Measurements from ENCODE around the gene SRPX. TPM values are rescaled to one million over a fixed set of nuclear protein-coding genes. Genes with fewer than 3 reads are reported as not detected.

The SRPX gene
- total and polyA plus RNA-seq, 10 of the 15 experiments (the other 5 are each of a cell fraction or from before 2014, with no cell fraction given), result 0.05 to 0.79 (median 0.23) TPM; not detected in 1

- 93% methylated on average over 9 of the region's 9 CpGs for WGBS (ENCODE audit: insufficient coverage, insufficient replicate concordance, low lambda C conversion rate, missing lambda C conversion rate)
- Histone ChIP-seq H4K20me1 (ENCODE audit: control insufficient read depth, insufficient read depth) (no peaks in the 10 kb centered on the region), H3K27ac (ENCODE audit: control insufficient read depth, insufficient read depth) (no peak overlapping the region), H3K79me2 (ENCODE audit: control insufficient read depth, insufficient read depth, low read length) (no peaks in the 10 kb centered on the region), H3K27me3 (replicated peaks in 1 of 2; ENCODE audit: control insufficient read depth in 2 of 2, insufficient read depth in 2 of 2, low read length in 1 of 2) (no peaks in the 10 kb centered on the region), H3K36me3 (ENCODE audit: control insufficient read depth in 2 of 2, insufficient read depth in 2 of 2, low read length in 1 of 2) (no peaks in the 10 kb centered on the region), H3K4me3 (no peak overlapping the region), H3K4me2 (ENCODE audit: control insufficient read depth, insufficient read depth) (no peak overlapping the region), H3K4me1 (ENCODE audit: control insufficient read depth, insufficient read depth, low read length) (no peaks in the 10 kb centered on the region), H2AFZ (ENCODE audit: control insufficient read depth, low read depth, low read length) (no peak overlapping the region), H3K9ac (ENCODE audit: control insufficient read depth, insufficient read depth, low read length) (no peak overlapping the region), H3K9me3 (replicated peaks; ENCODE audit: control insufficient read depth, insufficient read depth, low read length) (peaks cover under 1% of the 10 kb centered on the region; the same call in 2 of the 3 replicates)
- in situ Hi-C loops (cut with MboI), result no loop called here
- BruUV-seq (replicated peaks), result no TSS peak
- FAIRE-seq (no peak), ATAC-seq (no peak), DNase-seq (ENCODE audit: low read depth, low spot score) (no peak)
- SMC1A ChIA-PET (ENCODE audit: uncharacterized antibody, unreplicated experiment), result interaction anchor here (0.7 to 1.9 kb wide), 4 partner anchors 8 to 65 kb away, joined by 3 to 5 read pairs (median 4); partner anchors contain the start of gene RPGR
- RAD21 ChIA-PET (ENCODE audit: unreplicated experiment), result interaction anchor here (1.4 kb wide), 1 partner anchor 19 kb away, joined by 3 read pairs; no protein-coding TSS in a partner anchor
- CTCF ChIA-PET, result interaction anchor here (0.8 to 4.2 kb wide), 4 partner anchors 8 to 64 kb away, joined by 3 to 43 read pairs (median 6); partner anchors contain the start of gene RPGR
- POLR2A ChIA-PET, result no interaction called here
- intact Hi-C loops (cut with micrococcal nuclease; ENCODE audit: unreplicated experiment), result no loop called here
- TF ChIP-seq PAX8 (IDR thresholded peaks at IDR 0.05), result no peak
- TF ChIP-seq YBX1 (IDR thresholded peaks at IDR 0.05), result no peak
- TF ChIP-seq CEBPB (IDR thresholded peaks at IDR 0.05; ENCODE audit: borderline replicate concordance in 1 of 2, low read depth in 2 of 2, low read length in 2 of 2), result no peak
- TF ChIP-seq HCFC1 (IDR thresholded peaks at IDR 0.05; ENCODE audit: low read length), result no peak
- TF ChIP-seq, protein P1, sequence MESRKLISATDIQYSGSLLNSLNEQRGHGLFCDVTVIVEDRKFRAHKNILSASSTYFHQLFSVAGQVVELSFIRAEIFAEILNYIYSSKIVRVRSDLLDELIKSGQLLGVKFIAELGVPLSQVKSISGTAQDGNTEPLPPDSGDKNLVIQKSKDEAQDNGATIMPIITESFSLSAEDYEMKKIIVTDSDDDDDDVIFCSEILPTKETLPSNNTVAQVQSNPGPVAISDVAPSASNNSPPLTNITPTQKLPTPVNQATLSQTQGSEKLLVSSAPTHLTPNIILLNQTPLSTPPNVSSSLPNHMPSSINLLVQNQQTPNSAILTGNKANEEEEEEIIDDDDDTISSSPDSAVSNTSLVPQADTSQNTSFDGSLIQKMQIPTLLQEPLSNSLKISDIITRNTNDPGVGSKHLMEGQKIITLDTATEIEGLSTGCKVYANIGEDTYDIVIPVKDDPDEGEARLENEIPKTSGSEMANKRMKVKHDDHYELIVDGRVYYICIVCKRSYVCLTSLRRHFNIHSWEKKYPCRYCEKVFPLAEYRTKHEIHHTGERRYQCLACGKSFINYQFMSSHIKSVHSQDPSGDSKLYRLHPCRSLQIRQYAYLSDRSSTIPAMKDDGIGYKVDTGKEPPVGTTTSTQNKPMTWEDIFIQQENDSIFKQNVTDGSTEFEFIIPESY (IDR thresholded peaks at IDR 0.05), result no peak
- TF ChIP-seq IRF3 (IDR thresholded peaks at IDR 0.05), result no peak
- no peak for TF ChIP-seq ASH2L (IDR thresholded peaks at IDR 0.05; ENCODE audit: borderline replicate concordance, low read depth)
- no peak for TF ChIP-seq RB1 (IDR thresholded peaks at IDR 0.05; ENCODE audit: borderline replicate concordance)
- TF ChIP-seq RUNX3 (IDR thresholded peaks at IDR 0.05; ENCODE audit: low read length), result no peak
- TF ChIP-seq CUX1 (IDR thresholded peaks at IDR 0.05; ENCODE audit: insufficient replicate concordance, low read depth, low read length), result no peak
- no peak for TF ChIP-seq BCL11A (IDR thresholded peaks at IDR 0.05; ENCODE audit: low read depth, low read length)
- no peak for TF ChIP-seq SUPT20H (IDR thresholded peaks at IDR 0.05; ENCODE audit: borderline replicate concordance, control insufficient read depth, low read depth, low read length)
- TF ChIP-seq MEF2B (IDR thresholded peaks at IDR 0.05; ENCODE audit: partially characterized antibody, poor library complexity, severe bottlenecking), result no peak
- TF ChIP-seq GATAD2B (conservative IDR thresholded peaks at IDR 0.05; ENCODE audit: low read depth), result no peak
- no peak for TF ChIP-seq PAX5 (IDR thresholded peaks at IDR 0.05; ENCODE audit: borderline replicate concordance, low read depth, low read length)
Observed at GRCh38 chrX:38262715-38263620, 42.3 kb upstream of the SRPX start.

Measured in GM12878 (cell line).